Neural progenitor cell (in vitro differentiated cells): ENCODE data around the gene OLFML2A.

ENCODE experiments used
- CTCF ChIP-seq: fragments of 200-600 bp; sonication (generic); IDR thresholded peaks from 2 replicates; pipeline ENCODE4 v1.5.1; 2017; ENCODE audit warnings: antibody characterized with exemption, mild to moderate bottlenecking
- EZH2phosphoT487 ChIP-seq: fragments of 200-600 bp; sonication (generic); IDR thresholded peaks from 2 replicates; pipeline ENCODE4 v1.6.1; 2017; ENCODE audit warnings: antibody characterized with exemption

- no peak for TF ChIP-seq CTCF
- no peak for TF ChIP-seq EZH2phosphoT487
Observed at GRCh38 chr9:124760719-124761118, 16.2 kb upstream of the OLFML2A start.
